Measurements from ENCODE around the gene TRIO. TPM values are rescaled to one million over a fixed set of nuclear protein-coding genes. Genes with fewer than 3 reads are reported as not detected.

Gene TRIO
- total RNA-seq, 4 donors from 2014 or later: 186 to 388 (median 285) TPM

- in situ Hi-C loops (cut with MboI; ENCODE audit: low pct_ligation_motif_present in 1 of 4, low pct_unique_long_range_greater_than_20kb in 1 of 4, low sequenced_read_pairs in 3 of 4) (loop anchor here in 1 of 4 donors (10.0 kb wide), 1 partner anchor 49 kb away; no protein-coding TSS in a partner anchor), intact Hi-C loops (cut with DNase I; ENCODE audit: low total_unique reads) (no loop called here)
- Histone ChIP-seq H3K36me3 (no peaks in the 10 kb centered on the region), H3K9me3 (no peaks in the 10 kb centered on the region), H3K27me3 (no peaks in the 10 kb centered on the region), H3K4me1 (peaks cover 19 to 75% (median 47%) of the 10 kb centered on the region in 4 donors), H3K27ac (peak overlapping the region; percentile 73 to 84 (median 81)), H3K4me3 (no peak overlapping the region)
- TF ChIP-seq CTCF (IDR thresholded peaks at IDR 0.05) (no peak), EP300 (IDR thresholded peaks at IDR 0.05; ENCODE audit: low read depth) (no peak), POLR2A (IDR thresholded peaks at IDR 0.05) (no peak), POLR2AphosphoS5 (IDR thresholded peaks at IDR 0.05) (no peak)
- DNase-seq: no peak
- 51 to 54% methylated on average over 6 of the region's 6 CpGs for WGBS, 2 donors (ENCODE audit: low coverage in 1 of 2)
Measured at GRCh38 chr5:14156290-14156649, 13.1 kb downstream of the TRIO start.

- Histone ChIP-seq H3K36me3 (no peaks in the 10 kb centered on the region), H3K4me3 (no peak overlapping the region), H3K27me3 (no peaks in the 10 kb centered on the region), H3K27ac (peak overlapping the region; percentile 73 to 84 (median 81)), H3K9me3 (no peaks in the 10 kb centered on the region), H3K4me1 (peaks cover 22 to 81% (median 53%) of the 10 kb centered on the region in 4 donors)
- DNase-seq: no peak
- in situ Hi-C loops (cut with MboI; ENCODE audit: low pct_ligation_motif_present in 1 of 4, low pct_unique_long_range_greater_than_20kb in 1 of 4, low sequenced_read_pairs in 3 of 4) (loop anchor here in 1 of 4 donors (10.0 kb wide), 1 partner anchor 48 kb away; no protein-coding TSS in a partner anchor), intact Hi-C loops (cut with DNase I; ENCODE audit: low total_unique reads) (no loop called here)
- 37 to 61% methylated on average over 5 to 8 of the region's 8 CpGs for WGBS, 2 donors (ENCODE audit: low coverage in 1 of 2)
- TF ChIP-seq POLR2A (IDR thresholded peaks at IDR 0.05) (no peak), EP300 (IDR thresholded peaks at IDR 0.05; ENCODE audit: low read depth) (peak; percentile 83), POLR2AphosphoS5 (IDR thresholded peaks at IDR 0.05) (peak; percentile 33 to 50 (median 45)), CTCF (IDR thresholded peaks at IDR 0.05) (no peak)
Measured at GRCh38 chr5:14156650-14157492, 13.7 kb downstream of the TRIO start.

- in situ Hi-C loops (cut with MboI; ENCODE audit: low pct_ligation_motif_present in 1 of 4, low pct_unique_long_range_greater_than_20kb in 1 of 4, low sequenced_read_pairs in 3 of 4) (loop anchor here in 1 of 4 donors (10.0 kb wide), 1 partner anchor 47 kb away; no protein-coding TSS in a partner anchor), intact Hi-C loops (cut with DNase I; ENCODE audit: low total_unique reads) (no loop called here)
- TF ChIP-seq POLR2A (IDR thresholded peaks at IDR 0.05) (no peak), CTCF (IDR thresholded peaks at IDR 0.05) (no peak), EP300 (IDR thresholded peaks at IDR 0.05; ENCODE audit: low read depth) (no peak), POLR2AphosphoS5 (IDR thresholded peaks at IDR 0.05) (no peak)
- Histone ChIP-seq H3K4me1 (peaks cover 27 to 85% (median 57%) of the 10 kb centered on the region in 4 donors), H3K9me3 (no peaks in the 10 kb centered on the region), H3K27me3 (no peaks in the 10 kb centered on the region), H3K4me3 (no peak overlapping the region), H3K36me3 (no peaks in the 10 kb centered on the region), H3K27ac (peak overlapping the region; percentile 73 to 84 (median 81))
- DNase-seq: no peak
- WGBS, 2 donors (ENCODE audit: low coverage in 1 of 2): 75% methylated on average over 3 of the region's 3 CpGs; no CpG with 5 or more reads in 1 of the 2 donors
Measured at GRCh38 chr5:14157493-14157782, 14.3 kb downstream of the TRIO start.

GRCh38 chr5:14158890-14159666, 15.9 kb downstream of the TRIO start:
- Histone ChIP-seq H3K27me3 (no peaks in the 10 kb centered on the region), H3K4me1 (peaks cover 20 to 71% (median 44%) of the 10 kb centered on the region in 4 donors), H3K36me3 (no peaks in the 10 kb centered on the region), H3K9me3 (no peaks in the 10 kb centered on the region), H3K27ac (peak overlapping the region in 3 of 4 donors; percentile 79 to 84 (median 83)), H3K4me3 (no peak overlapping the region)
- intact Hi-C loops (cut with DNase I; ENCODE audit: low total_unique reads): no loop called here
- TF ChIP-seq EP300 (IDR thresholded peaks at IDR 0.05; ENCODE audit: low read depth) (no peak), POLR2A (IDR thresholded peaks at IDR 0.05) (no peak), POLR2AphosphoS5 (IDR thresholded peaks at IDR 0.05) (no peak), CTCF (IDR thresholded peaks at IDR 0.05) (no peak)
- no peak for DNase-seq
- WGBS, 2 donors (ENCODE audit: low coverage in 1 of 2): 84 to 89% methylated on average over 10 to 11 of the region's 11 CpGs
- in situ Hi-C loops (cut with MboI; ENCODE audit: low pct_ligation_motif_present in 1 of 4, low pct_unique_long_range_greater_than_20kb in 1 of 4, low sequenced_read_pairs in 3 of 4): loop anchor here in 1 of 4 donors (10.0 kb wide), 1 partner anchor 46 kb away; no protein-coding TSS in a partner anchor

Data from transverse colon (tissue), 4 donors.